Ishikawa (cell line): ENCODE measurements around the gene ATP2A3.

Experiments used
- CEBPB ChIP-seq: IDR thresholded peaks from 2 replicates; pipeline ENCODE4 v1.6.1; 2012
- CREB1 ChIP-seq: IDR thresholded peaks from 2 replicates; pipeline ENCODE4 v1.6.1; 2012; ENCODE audit warnings: low read depth
- EGR1 ChIP-seq: IDR thresholded peaks from 2 replicates; pipeline ENCODE4 v1.6.1; 2012
- EP300 ChIP-seq: IDR thresholded peaks from 2 replicates; pipeline ENCODE4 v1.6.1; 2012; ENCODE audit warnings: borderline replicate concordance
- FOXM1 ChIP-seq: IDR thresholded peaks from 2 replicates; pipeline ENCODE4 v1.6.1; 2012; ENCODE audit warnings: low read depth, borderline replicate concordance
- MAX ChIP-seq: IDR thresholded peaks from 2 replicates; pipeline ENCODE4 v1.6.1; 2012
- NFIC ChIP-seq: IDR thresholded peaks from 2 replicates; pipeline ENCODE4 v1.6.1; 2012
- RAD21 ChIP-seq: IDR thresholded peaks from 2 replicates; pipeline ENCODE4 v1.6.1; 2012; ENCODE audit warnings: low read depth
- TAF1 ChIP-seq: IDR thresholded peaks from 2 replicates; pipeline ENCODE4 v1.6.1; 2012; ENCODE audit warnings: low read depth, mild to moderate bottlenecking
- TCF12 ChIP-seq: IDR thresholded peaks from 2 replicates; pipeline ENCODE4 v1.6.1; 2012; ENCODE audit warnings: low read depth
- TEAD4 ChIP-seq: IDR thresholded peaks from 2 replicates; pipeline ENCODE4 v1.6.1; 2012
- USF1 ChIP-seq: IDR thresholded peaks from 2 replicates; pipeline ENCODE4 v1.6.1; 2012
- YY1 ChIP-seq: IDR thresholded peaks from 2 replicates; pipeline ENCODE4 v1.6.1; 2012; ENCODE audit warnings: low read depth
- ZBTB7A ChIP-seq: IDR thresholded peaks from 2 replicates; pipeline ENCODE4 v1.6.1; 2012; ENCODE audit warnings: low read depth
- TF ChIP-seq, protein P1 (sequence below): IDR thresholded peaks from 2 replicates; pipeline ENCODE4 v1.6.1; 2012; ENCODE audit warnings: low read depth, mild to moderate bottlenecking

ATP2A3 gene

DNA sequence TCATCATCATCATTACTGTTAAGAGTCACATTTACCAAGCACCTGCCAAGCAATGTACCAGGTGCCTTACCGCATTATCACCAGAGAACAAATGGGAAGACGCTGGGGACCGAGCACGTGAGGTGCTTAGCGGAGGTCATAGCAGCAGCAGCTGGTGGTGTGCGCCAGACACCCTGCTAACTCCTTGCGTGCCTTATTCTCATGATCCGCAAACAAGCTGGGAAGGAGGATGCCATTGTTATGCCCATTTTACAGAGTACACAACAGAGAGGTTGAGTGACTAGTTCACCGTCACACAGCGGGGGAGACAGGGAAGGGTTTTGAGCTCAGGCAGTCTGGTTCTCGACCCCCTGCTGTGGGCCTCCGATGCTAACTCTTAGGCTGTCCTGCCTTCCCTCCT is 7.3 kb downstream of the ATP2A3 start:
- TF ChIP-seq FOXM1 (no peak), TEAD4 (no peak), CEBPB (no peak), EP300 (no peak), EGR1 (no peak)

DNA sequence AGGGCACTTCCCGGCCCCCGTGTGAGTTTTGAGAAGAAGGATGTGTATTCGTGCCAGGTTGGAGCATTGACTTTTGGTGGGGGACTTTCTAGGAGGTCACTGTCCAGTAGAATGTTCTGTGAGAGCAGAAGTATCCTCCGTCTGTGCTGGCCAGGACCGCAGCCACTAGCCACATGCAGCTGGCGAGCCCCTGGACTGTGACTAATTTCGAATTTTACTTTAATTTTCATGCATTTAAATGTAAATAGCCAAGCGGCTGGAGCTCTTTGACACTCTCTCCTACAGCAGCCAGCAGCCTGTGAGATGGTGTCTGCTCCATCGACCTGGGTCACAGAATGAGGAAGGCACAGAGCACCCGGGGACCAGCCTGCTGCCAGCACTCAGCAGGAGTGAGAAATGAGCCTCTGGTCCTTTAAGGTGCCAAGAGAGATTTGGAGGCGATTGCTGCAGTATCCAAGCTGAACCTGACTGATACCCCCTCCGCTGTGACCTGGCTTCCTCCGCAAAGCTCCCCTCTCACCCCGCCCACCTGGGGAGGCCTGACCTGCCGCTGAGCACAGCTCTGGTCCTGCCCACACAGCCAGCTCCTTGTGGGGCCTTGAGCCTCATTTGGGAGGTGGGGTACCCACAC is 7.8 kb downstream of the ATP2A3 start:
- TF ChIP-seq MAX (no peak), FOXM1 (no peak), TCF12 (no peak), NFIC (no peak), USF1 (no peak), TAF1 (no peak), TEAD4 (no peak), CREB1 (no peak), EGR1 (no peak), YY1 (no peak), CEBPB (no peak), EP300 (no peak), RAD21 (no peak), ZBTB7A (no peak)
- TF ChIP-seq, protein P1, sequence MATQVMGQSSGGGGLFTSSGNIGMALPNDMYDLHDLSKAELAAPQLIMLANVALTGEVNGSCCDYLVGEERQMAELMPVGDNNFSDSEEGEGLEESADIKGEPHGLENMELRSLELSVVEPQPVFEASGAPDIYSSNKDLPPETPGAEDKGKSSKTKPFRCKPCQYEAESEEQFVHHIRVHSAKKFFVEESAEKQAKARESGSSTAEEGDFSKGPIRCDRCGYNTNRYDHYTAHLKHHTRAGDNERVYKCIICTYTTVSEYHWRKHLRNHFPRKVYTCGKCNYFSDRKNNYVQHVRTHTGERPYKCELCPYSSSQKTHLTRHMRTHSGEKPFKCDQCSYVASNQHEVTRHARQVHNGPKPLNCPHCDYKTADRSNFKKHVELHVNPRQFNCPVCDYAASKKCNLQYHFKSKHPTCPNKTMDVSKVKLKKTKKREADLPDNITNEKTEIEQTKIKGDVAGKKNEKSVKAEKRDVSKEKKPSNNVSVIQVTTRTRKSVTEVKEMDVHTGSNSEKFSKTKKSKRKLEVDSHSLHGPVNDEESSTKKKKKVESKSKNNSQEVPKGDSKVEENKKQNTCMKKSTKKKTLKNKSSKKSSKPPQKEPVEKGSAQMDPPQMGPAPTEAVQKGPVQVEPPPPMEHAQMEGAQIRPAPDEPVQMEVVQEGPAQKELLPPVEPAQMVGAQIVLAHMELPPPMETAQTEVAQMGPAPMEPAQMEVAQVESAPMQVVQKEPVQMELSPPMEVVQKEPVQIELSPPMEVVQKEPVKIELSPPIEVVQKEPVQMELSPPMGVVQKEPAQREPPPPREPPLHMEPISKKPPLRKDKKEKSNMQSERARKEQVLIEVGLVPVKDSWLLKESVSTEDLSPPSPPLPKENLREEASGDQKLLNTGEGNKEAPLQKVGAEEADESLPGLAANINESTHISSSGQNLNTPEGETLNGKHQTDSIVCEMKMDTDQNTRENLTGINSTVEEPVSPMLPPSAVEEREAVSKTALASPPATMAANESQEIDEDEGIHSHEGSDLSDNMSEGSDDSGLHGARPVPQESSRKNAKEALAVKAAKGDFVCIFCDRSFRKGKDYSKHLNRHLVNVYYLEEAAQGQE, result no peak

- TF ChIP-seq USF1, result no peak
- no peak for TF ChIP-seq CREB1
- no peak for TF ChIP-seq ZBTB7A
- TF ChIP-seq TCF12, result no peak
Observed at GRCh38 chr17:3955673-3955988, 8.6 kb downstream of the ATP2A3 start.

- TF ChIP-seq EP300 (no peak), CREB1 (no peak), RAD21 (no peak), ZBTB7A (no peak), EGR1 (no peak), MAX (no peak), TCF12 (no peak), TAF1 (no peak), NFIC (no peak)
Observed at GRCh38 chr17:3954976-3955672, 9.1 kb downstream of the ATP2A3 start.

- no peak for TF ChIP-seq MAX
Observed at GRCh38 chr17:3954086-3954485, 10.2 kb downstream of the ATP2A3 start.

GRCh38 chr17:3953542-3953941 is 10.7 kb downstream of the ATP2A3 start:
- TF ChIP-seq FOXM1, result no peak
- TF ChIP-seq TAF1, result no peak
- TF ChIP-seq EGR1, result no peak
- no peak for TF ChIP-seq TEAD4
- no peak for TF ChIP-seq ZBTB7A
- no peak for TF ChIP-seq MAX

DNA sequence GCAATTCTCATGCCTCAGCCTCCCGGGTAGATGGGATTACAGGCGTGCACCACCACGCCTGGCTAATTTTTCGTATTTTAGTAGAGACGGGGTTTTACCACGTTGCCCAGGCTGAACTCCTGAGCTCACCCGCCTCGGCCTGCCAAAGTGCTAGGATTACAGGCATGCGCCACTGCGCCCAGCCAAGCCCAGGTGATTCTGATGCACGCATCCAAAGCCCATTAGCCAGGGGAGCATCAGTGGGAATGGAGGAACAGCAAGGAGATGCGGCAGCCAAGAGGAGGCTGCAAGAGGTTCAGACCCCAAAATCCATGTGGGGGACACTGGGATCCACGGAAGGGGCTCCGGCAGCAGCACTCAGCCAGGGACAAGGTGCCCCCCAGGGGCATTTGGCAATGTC is 12.1 kb downstream of the ATP2A3 start:
- TF ChIP-seq RAD21 (no peak), TEAD4 (no peak), NFIC (no peak), ZBTB7A (no peak), CEBPB (no peak), FOXM1 (no peak), YY1 (no peak), MAX (no peak), EGR1 (no peak), TCF12 (no peak)
- TF ChIP-seq, protein P1, result no peak
